GM12892 (cell line): ENCODE measurements around the gene NTRK3.

Experiments used
- POLR2A ChIP-seq: IDR thresholded peaks from 2 replicates; pipeline ENCODE4 v1.6.1; 2011; ENCODE audit warnings: low read depth, low read length, control low read depth
- POLR2AphosphoS5 ChIP-seq: IDR thresholded peaks from 2 replicates; pipeline ENCODE4 v1.6.1; 2011; ENCODE audit warnings: low read depth, low read length, control low read depth
- TAF1 ChIP-seq: IDR thresholded peaks from 2 replicates; pipeline ENCODE4 v1.6.1; 2011; ENCODE audit warnings: low read depth, mild to moderate bottlenecking, control low read depth, low read length, borderline replicate concordance

- TF ChIP-seq POLR2A (no peak), POLR2AphosphoS5 (no peak), TAF1 (no peak)
These were observed 252.8 kb downstream of the NTRK3 start for GRCh38 chr15:88003541-88004327.
